HG02884 (cell line): ENCODE measurements around the gene GATAD2B.

Experiments used
- ATAC-seq: cut with Tn5 transposase; IDR thresholded peaks from one replicate; pipeline ENCODE4 v1.9.1; 2021; ENCODE audit warnings: mild to moderate bottlenecking, moderate library complexity; ENCODE audit not compliant: unreplicated experiment

Gene GATAD2B

GRCh38 chr1:153951801-153952200 is 29.0 kb upstream of the GATAD2B start:
- ATAC-seq: no peak

GRCh38 chr1:153951183-153951582 is 28.4 kb upstream of the GATAD2B start:
- ATAC-seq: no peak

- ATAC-seq: peak; percentile 56
Observed at GRCh38 chr1:153946622-153947241, 24.0 kb upstream of the GATAD2B start, which contains the start of gene DENND4B. DENND4B (minus strand) TSS chr1:153946718; CDS start chr1:153944374, 2,344 bp downstream.

- peak; percentile 65 for ATAC-seq
Observed at GRCh38 chr1:153945795-153946621, 23.2 kb upstream of the GATAD2B start.

- ATAC-seq: no peak
Observed at GRCh38 chr1:153945131-153945794, 22.5 kb upstream of the GATAD2B start.

- ATAC-seq: no peak
Observed at GRCh38 chr1:153944827-153945117, 22.0 kb upstream of the GATAD2B start.

- no peak for ATAC-seq
Observed at GRCh38 chr1:153944005-153944826, 21.4 kb upstream of the GATAD2B start.

- no peak for ATAC-seq
Observed at GRCh38 chr1:153942766-153943549, 20.2 kb upstream of the GATAD2B start.

- no peak for ATAC-seq
Observed at GRCh38 chr1:153941826-153942725, 19.3 kb upstream of the GATAD2B start.

GRCh38 chr1:153940756-153941155 is 18.0 kb upstream of the GATAD2B start:
- ATAC-seq: no peak

- no peak for ATAC-seq
Observed at GRCh38 chr1:153939476-153939875, 16.7 kb upstream of the GATAD2B start.

- ATAC-seq: no peak
Observed at GRCh38 chr1:153938996-153939395, 16.2 kb upstream of the GATAD2B start.

- ATAC-seq: no peak
Observed at GRCh38 chr1:153937331-153937730, 14.6 kb upstream of the GATAD2B start.

- ATAC-seq: no peak
Observed at GRCh38 chr1:153936011-153936802, 13.4 kb upstream of the GATAD2B start.

GRCh38 chr1:153934746-153935145 is 12.0 kb upstream of the GATAD2B start:
- no peak for ATAC-seq

GRCh38 chr1:153933955-153934354 is 11.2 kb upstream of the GATAD2B start:
- no peak for ATAC-seq

GRCh38 chr1:153933430-153933829 is 10.7 kb upstream of the GATAD2B start:
- no peak for ATAC-seq
